K562 (cell line): ENCODE data around the gene HSF2BP. TPM values are rescaled to one million over a fixed set of nuclear protein-coding genes. Genes with fewer than 3 reads are reported as not detected.

Experiments
- ATAC-seq: fragments of 200-7000 bp; cut with Tn5 transposase; 3 replicates; pipeline ENCODE4 v1.9.1; 2020; ENCODE audit warnings: moderate library complexity
- BruUV-seq: library from RNA; stranded (reverse); fragments of 400-500 nt; replicated peaks from 2 replicates; lab custom pipeline; 2021; lab: Mats Ljungman, UMichigan
- CTCF ChIA-PET: fragments of 300-600 bp; formaldehyde crosslinking; extraction: SDS; loops from one replicate; lab custom pipeline; 2021; ENCODE audit warnings: low intra/inter-chr PET ratio; lab: Yijun Ruan, JAX
- POLR2A ChIA-PET: fragments of 300-600, 350-650 bp; sonication (Branson Sonifier 250); formaldehyde crosslinking; extraction: SDS; loops from one replicate; lab custom pipeline; 2021; ENCODE audit warnings: antibody characterized with exemption, inconsistent platforms; lab: Yijun Ruan, JAX
- DNase-seq, 4 experiments: peaks; one replicate each; pipeline versions ENCODE4 v3.0.0 to v3.0.0-alpha.2; 2011 to 2018; ENCODE audit warnings: low spot score in 3 of 4, mixed read lengths in 3 of 4; ENCODE audit errors: extremely low read depth in 1 of 4
- FAIRE-seq: peaks from 2 replicates; lab custom pipeline; 2011; peaks lifted over from hg19 to GRCh38; lab: Jason Lieb, UNC
- H2AFZ ChIP-seq: 2 replicates; pipeline ENCODE4 v1.6.0; 2011; ENCODE audit warnings: low read depth, low read length, control low read depth, inconsistent platforms
- H3K27ac ChIP-seq: fragments of 200-600 bp; 3 replicates; pipeline ENCODE4 v1.8.0; 2011; ENCODE audit warnings: low read depth, mild to moderate bottlenecking, control low read depth, inconsistent platforms, low read length, moderate library complexity, mixed read lengths; ENCODE audit errors: extremely low read depth
- H3K27me3 ChIP-seq, 2 experiments: fragments of 300-600 bp in 1 of 2; 2 replicates in 1 of 2; 3 replicates in 1 of 2; pipeline versions ENCODE4 v1.6.0 to v1.8.0; 2011; ENCODE audit warnings: inconsistent platforms in 2 of 2, low read length in 2 of 2, mild to moderate bottlenecking in 1 of 2, mixed read lengths in 1 of 2, moderate library complexity in 1 of 2; ENCODE audit not compliant: control insufficient read depth in 2 of 2, insufficient read depth in 2 of 2
- H3K36me3 ChIP-seq: fragments of 300-600 bp; 3 replicates; pipeline ENCODE4 v1.8.0; 2011; ENCODE audit warnings: mild to moderate bottlenecking, low read length, inconsistent platforms; ENCODE audit not compliant: control insufficient read depth, insufficient read depth
- H3K4me1 ChIP-seq, 2 experiments: fragments of 200-600 bp in 1 of 2; replicated peaks in 1 of 2; 2 replicates in 1 of 2; 3 replicates in 1 of 2; pipeline versions ENCODE4 v1.5.1 to v1.8.0; 2011; ENCODE audit warnings: inconsistent platforms in 2 of 2, low read length in 2 of 2, mild to moderate bottlenecking in 1 of 2, mixed read lengths in 1 of 2, moderate library complexity in 1 of 2; ENCODE audit not compliant: control insufficient read depth in 2 of 2, insufficient read depth in 2 of 2
- H3K4me2 ChIP-seq: 2 replicates; pipeline ENCODE4 v1.6.1; 2011; ENCODE audit warnings: low read length, control low read depth, inconsistent platforms, mixed read lengths; ENCODE audit not compliant: insufficient read depth
- H3K4me3 ChIP-seq: fragments of 200-600 bp; sonication (generic), shearing (Covaris generic); 2 replicates; pipeline ENCODE4 v1.5.1; 2016; ENCODE audit warnings: control low read depth, inconsistent platforms
- H3K79me2 ChIP-seq: fragments of 200-600 bp; 3 replicates; pipeline ENCODE4 v1.8.0; 2011; ENCODE audit warnings: low read length, inconsistent platforms; ENCODE audit not compliant: control insufficient read depth, insufficient read depth
- H3K9ac ChIP-seq, 2 experiments: 2 replicates each; pipeline versions ENCODE4 v1.6.0 to v1.6.1; 2011; ENCODE audit warnings: low read depth in 2 of 2, low read length in 2 of 2, control low read depth in 1 of 2, inconsistent platforms in 1 of 2, mild to moderate bottlenecking in 1 of 2, mixed read lengths in 1 of 2; ENCODE audit not compliant: insufficient read depth in 1 of 2
- H3K9me1 ChIP-seq: one replicate; pipeline ENCODE4 v1.6.0; 2011; ENCODE audit warnings: inconsistent platforms, mild to moderate bottlenecking, low read length, moderate library complexity; ENCODE audit not compliant: control insufficient read depth, insufficient read depth
- H3K9me3 ChIP-seq: replicated peaks from 2 replicates; pipeline ENCODE4 v1.5.1; 2011; ENCODE audit warnings: low read depth, low read length, inconsistent platforms; ENCODE audit not compliant: control insufficient read depth, insufficient read depth
- H4K20me1 ChIP-seq: replicated peaks from 2 replicates; pipeline ENCODE4 v1.6.1; 2011; ENCODE audit warnings: low read length, inconsistent platforms, mixed read lengths; ENCODE audit not compliant: control insufficient read depth, insufficient read depth
- BRD4 ChIP-seq: fragments of 200-600 bp; sonication (generic); IDR thresholded peaks from 2 replicates; pipeline ENCODE4 v1.6.1; 2017; ENCODE audit warnings: inconsistent platforms
- FIP1L1 ChIP-seq: fragments of 200-400 bp; formaldehyde crosslinking; IDR thresholded peaks from 2 replicates; pipeline ENCODE4 v1.6.1; 2018; ENCODE audit warnings: mild to moderate bottlenecking, low read depth, low read length; ENCODE audit not compliant: poor library complexity, severe bottlenecking
- FOXA1 ChIP-seq: fragments of 450-650 bp; IDR thresholded peaks from 2 replicates; pipeline ENCODE4 v1.6.1; 2016; ENCODE audit warnings: mild to moderate bottlenecking, borderline replicate concordance
- FOXJ3 ChIP-seq: sonication (generic); formaldehyde crosslinking; IDR thresholded peaks from 2 replicates; pipeline ENCODE4 v1.4.0; 2020; ENCODE audit warnings: mild to moderate bottlenecking, missing genetic modification reagents
- HBP1 ChIP-seq: fragments of 450-650 bp; formaldehyde crosslinking; IDR thresholded peaks from 2 replicates; pipeline ENCODE4 v1.4.0; 2022; ENCODE audit warnings: missing genetic modification characterization
- LEF1 ChIP-seq: fragments of 450-650 bp; IDR thresholded peaks from 2 replicates; pipeline ENCODE4 v1.6.1; 2016; ENCODE audit warnings: mild to moderate bottlenecking
- NFRKB ChIP-seq: fragments of 450-650 bp; IDR thresholded peaks from 2 replicates; pipeline ENCODE4 v1.6.1; 2016; ENCODE audit warnings: low read depth
- OTX1 ChIP-seq: fragments of 450-650 bp; formaldehyde crosslinking; IDR thresholded peaks from 2 replicates; pipeline ENCODE4 v1.4.0; 2022; ENCODE audit warnings: mild to moderate bottlenecking
- PHB2 ChIP-seq: fragments of 450-650 bp; IDR thresholded peaks from 2 replicates; pipeline ENCODE4 v1.6.1; 2017; ENCODE audit warnings: low read depth
- PHF8 ChIP-seq: fragments of 200-600 bp; sonication (generic); IDR thresholded peaks from 2 replicates; pipeline ENCODE4 v1.6.1; 2012; ENCODE audit warnings: mixed run types, mild to moderate bottlenecking, inconsistent platforms, low read length, moderate library complexity, borderline replicate concordance
- PURB ChIP-seq: sonication (generic); formaldehyde crosslinking; IDR thresholded peaks from 2 replicates; pipeline ENCODE4 v1.9.0; 2021; ENCODE audit warnings: low read depth, mild to moderate bottlenecking, missing genetic modification reagents
- RBM15 ChIP-seq: fragments of 200-400 bp; formaldehyde crosslinking; IDR thresholded peaks from 2 replicates; pipeline ENCODE4 v1.6.1; 2018; ENCODE audit warnings: mild to moderate bottlenecking, low read length, moderate library complexity; ENCODE audit not compliant: insufficient read depth
- RBM25 ChIP-seq: fragments of 200-400 bp; formaldehyde crosslinking; IDR thresholded peaks from 2 replicates; pipeline ENCODE4 v1.6.1; 2018; ENCODE audit warnings: low read length, low read depth, moderate library complexity; ENCODE audit not compliant: severe bottlenecking
- SPI1 ChIP-seq: IDR thresholded peaks from 2 replicates; pipeline ENCODE4 v1.6.1; 2011; ENCODE audit warnings: low read depth, low read length, control low read depth, borderline replicate concordance
- SREBF1 ChIP-seq: fragments of 150-350 bp; IDR thresholded peaks from 2 replicates; pipeline ENCODE4 v1.6.1; 2014; ENCODE audit warnings: antibody characterized with exemption, low read depth, low read length, borderline replicate concordance
- XRCC4 ChIP-seq: IDR thresholded peaks from one replicate; pipeline ENCODE4 v1.6.1; 2011; ENCODE audit not compliant: insufficient read depth, insufficient read length; ENCODE audit errors: extremely low read depth
- ZFX ChIP-seq: sonication (generic); formaldehyde crosslinking; IDR thresholded peaks from 2 replicates; pipeline ENCODE4 v1.8.0; 2022; ENCODE audit warnings: mild to moderate bottlenecking, missing genetic modification reagents, moderate library complexity
- ZKSCAN1 ChIP-seq: fragments of 150-350 bp; IDR thresholded peaks from 2 replicates; pipeline ENCODE4 v1.6.1; 2016; ENCODE audit warnings: low read depth, low read length
- ZKSCAN8 ChIP-seq: fragments of 200-800 bp; sonication (Bioruptor generic); IDR thresholded peaks from 2 replicates; pipeline ENCODE4 v1.6.1; 2016; ENCODE audit warnings: missing genetic modification characterization, missing compliant biosample characterization
- ZNF124 ChIP-seq: sonication (generic); formaldehyde crosslinking; IDR thresholded peaks from 2 replicates; pipeline ENCODE4 v1.8.1; 2022; ENCODE audit warnings: missing genetic modification reagents
- ZNF780A ChIP-seq: fragments of 250-450 bp; sonication (Bioruptor Pico); IDR thresholded peaks from 2 replicates; pipeline ENCODE4 v1.5.0; 2021; ENCODE audit warnings: mild to moderate bottlenecking
- ZNF830 ChIP-seq: fragments of 250-450 bp; sonication (Bioruptor Pico); IDR thresholded peaks from 2 replicates; pipeline ENCODE4 v1.5.0; 2021; ENCODE audit warnings: mild to moderate bottlenecking
- whole genome bisulfite sequencing: fragments of 100-300 bp; shearing (Covaris generic); methylation state at CpG from one replicate; pipeline ENCODE4 v1.1.6; 2016; ENCODE audit warnings: low coverage, mixed read lengths; ENCODE audit not compliant: insufficient coverage; ENCODE audit errors: missing lambda C conversion rate; 5-methylcytosine and 5-hydroxymethylcytosine counted together
- in situ Hi-C: fragments of 300-500 bp; cut with MboI; formaldehyde crosslinking; loops from 4 replicates; pipeline ENCODE4 v1.15.0; 2018; ENCODE audit warnings: inconsistent platforms, mixed read lengths
- intact Hi-C: fragments of 100-400 bp; cut with micrococcal nuclease; formaldehyde crosslinking; loops from 2 replicates; pipeline ENCODE4 v1.14.2; 2022
- polyA plus RNA-seq, 8 experiments: library from polyadenylated mRNA; depleted of rRNA in 4 of 8; stranded (reverse) in 5 of 8; unstranded in 3 of 8; fragments of >200 nt; fragmentation: Nextera tagmentation in 2 of 8; fragmentation: Illumina TruSeq in 1 of 8; extraction: Ambion mirVana in 2 of 8; extraction: Trizol in 1 of 8; gene quantifications; 2 replicates each; pipeline versions ENCODE4 v1.2.1 to v1.2.3, GENCODE V29; 2011 to 2014; ENCODE audit warnings: inconsistent platforms in 1 of 8, missing spikeins in 1 of 8
- total RNA-seq, 7 experiments: library from RNA; depleted of rRNA in 6 of 7; stranded (reverse); fragments of >200 nt in 6 of 7; fragmentation: Illumina TruSeq in 2 of 7; extraction: Trizol in 2 of 7; gene quantifications; 2 replicates each; pipeline versions ENCODE4 v1.2.1 to v1.2.3, GENCODE V29; 2011 to 2021; ENCODE audit warnings: low replicate concordance in 1 of 7
- TF ChIP-seq, protein P1 (sequence below): fragments of 450-650 bp; formaldehyde crosslinking; IDR thresholded peaks from 2 replicates; pipeline ENCODE4 v1.4.0; 2022; ENCODE audit warnings: missing genetic modification characterization

Gene HSF2BP
- total and polyA plus RNA-seq, 9 of the 15 experiments (the other 6 are each of a cell fraction or from before 2014, with no cell fraction given), result 0.04 to 0.57 (median 0.20) TPM; not detected in 2

DNA sequence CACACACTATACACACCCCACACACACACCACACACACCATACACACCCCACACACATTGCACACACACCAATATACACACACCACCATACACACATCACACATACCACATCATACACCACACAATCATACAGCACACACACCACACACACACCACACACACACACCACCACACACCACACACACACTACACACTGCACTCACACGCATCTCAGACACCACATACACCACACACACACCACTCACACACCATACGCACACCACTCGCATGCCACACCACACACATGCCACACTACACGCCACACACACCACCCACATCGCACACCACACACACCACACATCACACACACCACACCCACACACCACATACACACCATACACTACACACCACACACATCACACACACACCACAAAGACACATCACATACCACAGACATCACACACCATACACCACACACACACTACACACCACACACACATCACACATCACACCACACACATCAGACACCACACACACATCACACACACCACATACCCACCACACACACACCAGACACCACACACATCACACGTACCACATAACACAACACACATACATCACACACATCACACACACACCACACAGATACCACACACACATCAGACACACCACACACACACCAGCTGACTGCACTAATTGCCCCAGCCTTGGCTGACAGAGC, 54.6 kb downstream of the HSF2BP start:
- Histone ChIP-seq H3K9me1 (no peaks in the 10 kb centered on the region), H3K9ac (no peak overlapping the region), H2AFZ (no peak overlapping the region), H3K4me3 (no peak overlapping the region), H3K4me2 (no peak overlapping the region), H4K20me1 (no peaks in the 10 kb centered on the region), H3K4me1 (peaks cover 0 to 4% of the 10 kb centered on the region in 2 experiments; a peak in 1 of 5 replicates), H3K27ac (no peak overlapping the region), H3K36me3 (no peaks in the 10 kb centered on the region), H3K79me2 (no peaks in the 10 kb centered on the region), H3K27me3 (peaks cover 19 to 33% of the 10 kb centered on the region in 2 experiments; a peak in 4 of 5 replicates), H3K9me3 (no peaks in the 10 kb centered on the region)
- FAIRE-seq (peak; percentile 67), ATAC-seq (no peak), DNase-seq (no peak)
- in situ Hi-C loops, result loop anchor here (25.0 kb wide), 1 partner anchor 92 kb away; no protein-coding TSS in a partner anchor
- ChIA-PET CTCF (no interaction called here), POLR2A (no interaction called here)
- 41% methylated on average over 5 of the region's 6 CpGs for WGBS
- BruUV-seq, result no TSS peak
- intact Hi-C loops, result no loop called here
- TF ChIP-seq, protein P1, sequence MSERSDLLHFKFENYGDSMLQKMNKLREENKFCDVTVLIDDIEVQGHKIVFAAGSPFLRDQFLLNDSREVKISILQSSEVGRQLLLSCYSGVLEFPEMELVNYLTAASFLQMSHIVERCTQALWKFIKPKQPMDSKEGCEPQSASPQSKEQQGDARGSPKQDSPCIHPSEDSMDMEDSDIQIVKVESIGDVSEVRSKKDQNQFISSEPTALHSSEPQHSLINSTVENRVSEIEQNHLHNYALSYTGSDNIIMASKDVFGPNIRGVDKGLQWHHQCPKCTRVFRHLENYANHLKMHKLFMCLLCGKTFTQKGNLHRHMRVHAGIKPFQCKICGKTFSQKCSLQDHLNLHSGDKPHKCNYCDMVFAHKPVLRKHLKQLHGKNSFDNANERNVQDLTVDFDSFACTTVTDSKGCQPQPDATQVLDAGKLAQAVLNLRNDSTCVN (CRISPR knock-in tag), result peak; percentile 69; the same call in 1 of the 2 replicates
- no peak for TF ChIP-seq ZKSCAN1
- TF ChIP-seq SREBF1, result no peak
- TF ChIP-seq FOXA1, result no peak
- TF ChIP-seq LEF1, result no peak
- TF ChIP-seq ZNF780A (CRISPR knock-in tag), result no peak
- TF ChIP-seq XRCC4, result no peak
- TF ChIP-seq RBM15, result no peak
- no peak for TF ChIP-seq SPI1
- no peak for TF ChIP-seq ZNF830 (CRISPR knock-in tag)
- no peak for TF ChIP-seq RBM25
- no peak for TF ChIP-seq ZNF124 (CRISPR knock-in tag)
- TF ChIP-seq BRD4, result no peak
- TF ChIP-seq PHF8, result no peak
- 0 out of 2 replicates have a peak, but pooled peaks have one; percentile 14 for TF ChIP-seq PHB2
- TF ChIP-seq ZKSCAN8 (CRISPR knock-in tag), result no peak
- no peak for TF ChIP-seq FOXJ3 (CRISPR knock-in tag)
- TF ChIP-seq FIP1L1, result no peak
- TF ChIP-seq HBP1, result 0 out of 2 replicates have a peak, but pooled peaks have one; percentile 85
- TF ChIP-seq ZFX (CRISPR knock-in tag), result no peak
- 0 out of 2 replicates have a peak, but pooled peaks have one; percentile 58 for TF ChIP-seq PURB (CRISPR knock-in tag)
- peak; percentile 16; the same call in 1 of the 2 replicates for TF ChIP-seq OTX1
- no peak for TF ChIP-seq NFRKB
